ENCODE measurements around the gene SYCN.

DNA sequence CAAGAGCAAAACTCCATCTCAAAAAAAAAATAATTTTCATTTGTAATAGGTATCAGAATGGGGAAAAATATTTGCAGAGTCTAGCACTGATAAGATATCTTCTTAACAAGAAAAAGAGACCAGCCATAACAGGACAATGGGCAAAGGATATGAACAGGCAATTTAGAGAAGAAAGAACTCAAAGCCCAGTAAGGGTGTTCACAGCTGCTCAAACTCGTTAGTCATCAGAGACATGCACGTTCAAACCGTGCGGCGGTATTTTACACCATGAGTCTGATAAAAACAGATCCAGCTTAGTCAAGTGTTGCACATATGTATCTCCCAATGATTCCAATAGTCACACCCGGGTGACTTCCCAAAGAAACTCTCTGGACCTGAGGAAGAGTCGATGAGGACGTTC lies 21.0 kb downstream of the SYCN start:
- TF ChIP-seq, protein P1, sequence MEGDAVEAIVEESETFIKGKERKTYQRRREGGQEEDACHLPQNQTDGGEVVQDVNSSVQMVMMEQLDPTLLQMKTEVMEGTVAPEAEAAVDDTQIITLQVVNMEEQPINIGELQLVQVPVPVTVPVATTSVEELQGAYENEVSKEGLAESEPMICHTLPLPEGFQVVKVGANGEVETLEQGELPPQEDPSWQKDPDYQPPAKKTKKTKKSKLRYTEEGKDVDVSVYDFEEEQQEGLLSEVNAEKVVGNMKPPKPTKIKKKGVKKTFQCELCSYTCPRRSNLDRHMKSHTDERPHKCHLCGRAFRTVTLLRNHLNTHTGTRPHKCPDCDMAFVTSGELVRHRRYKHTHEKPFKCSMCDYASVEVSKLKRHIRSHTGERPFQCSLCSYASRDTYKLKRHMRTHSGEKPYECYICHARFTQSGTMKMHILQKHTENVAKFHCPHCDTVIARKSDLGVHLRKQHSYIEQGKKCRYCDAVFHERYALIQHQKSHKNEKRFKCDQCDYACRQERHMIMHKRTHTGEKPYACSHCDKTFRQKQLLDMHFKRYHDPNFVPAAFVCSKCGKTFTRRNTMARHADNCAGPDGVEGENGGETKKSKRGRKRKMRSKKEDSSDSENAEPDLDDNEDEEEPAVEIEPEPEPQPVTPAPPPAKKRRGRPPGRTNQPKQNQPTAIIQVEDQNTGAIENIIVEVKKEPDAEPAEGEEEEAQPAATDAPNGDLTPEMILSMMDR (conservative IDR thresholded peaks at IDR 0.05; ENCODE audit: low read length) = no peak
- no peak for TF ChIP-seq EZH2phosphoT487 (IDR thresholded peaks at IDR 0.05; ENCODE audit: borderline replicate concordance)

Data from Loucy (cell line).